ENCODE measurements around the gene ARG2.

ARG2 gene

GRCh38 chr14:67695394-67695949 lies 75.8 kb downstream of the ARG2 start, which contains the start of gene RDH11:
RDH11 (minus strand) TSS chr14:67695764; CDS start chr14:67695703, 61 bp downstream.
- peak; percentile 93 for DNase-seq

GRCh38 chr14:67697006-67697405 lies 77.3 kb downstream of the ARG2 start:
- no peak for DNase-seq

- no peak for DNase-seq
These were observed 78.5 kb downstream of the ARG2 start for GRCh38 chr14:67698179-67698578.
